ENCODE data around the gene LRSAM1.

Gene LRSAM1

GRCh38 chr9:127543221-127543620 is 91.9 kb downstream of the LRSAM1 start:
- H3K9me3 ChIP-seq (ENCODE audit: control insufficient read depth, low read length): no peaks in the 10 kb centered on the region
- H3K4me3 ChIP-seq (ENCODE audit: insufficient read depth, low read depth, low read length): no peak overlapping the region
- H3K4me1 ChIP-seq (ENCODE audit: control insufficient read depth, insufficient read depth, low read length): peaks cover 17% of the 10 kb centered on the region
- H3K27me3 ChIP-seq (ENCODE audit: control insufficient read depth, insufficient read depth, low read length, poor library complexity, severe bottlenecking): no peaks in the 10 kb centered on the region
- no peak overlapping the region for H3K27ac ChIP-seq (ENCODE audit: insufficient read depth, low read depth, low read length, poor library complexity, severe bottlenecking)
- 94 to 95% methylated on average over 8 of the region's 8 CpGs for WGBS, 2 experiments
- no peaks in the 10 kb centered on the region for H3K36me3 ChIP-seq (ENCODE audit: control insufficient read depth, insufficient read depth, low read length)

- H3K9me3 ChIP-seq (ENCODE audit: control insufficient read depth, low read length): no peaks in the 10 kb centered on the region
- no peak overlapping the region for H3K4me3 ChIP-seq (ENCODE audit: insufficient read depth, low read depth, low read length)
- no peaks in the 10 kb centered on the region for H3K36me3 ChIP-seq (ENCODE audit: control insufficient read depth, insufficient read depth, low read length)
- no peak overlapping the region for H3K27ac ChIP-seq (ENCODE audit: insufficient read depth, low read depth, low read length, poor library complexity, severe bottlenecking)
- H3K4me1 ChIP-seq (ENCODE audit: control insufficient read depth, insufficient read depth, low read length): peaks cover 17% of the 10 kb centered on the region
- 94 to 96% methylated on average over 6 of the region's 6 CpGs for WGBS, 2 experiments
- no peaks in the 10 kb centered on the region for H3K27me3 ChIP-seq (ENCODE audit: control insufficient read depth, insufficient read depth, low read length, poor library complexity, severe bottlenecking)
These were observed 92.7 kb downstream of the LRSAM1 start for GRCh38 chr9:127543973-127544533.

GRCh38 chr9:127545196-127546124 is 94.2 kb downstream of the LRSAM1 start:
- Histone ChIP-seq H3K27ac (ENCODE audit: insufficient read depth, low read depth, low read length, poor library complexity, severe bottlenecking) (no peak overlapping the region), H3K4me1 (ENCODE audit: control insufficient read depth, insufficient read depth, low read length) (peaks cover 17% of the 10 kb centered on the region), H3K36me3 (ENCODE audit: control insufficient read depth, insufficient read depth, low read length) (no peaks in the 10 kb centered on the region), H3K27me3 (ENCODE audit: control insufficient read depth, insufficient read depth, low read length, poor library complexity, severe bottlenecking) (no peaks in the 10 kb centered on the region), H3K4me3 (ENCODE audit: insufficient read depth, low read depth, low read length) (no peak overlapping the region), H3K9me3 (ENCODE audit: control insufficient read depth, low read length) (no peaks in the 10 kb centered on the region)
- 65 to 66% methylated on average over 25 of the region's 25 CpGs for WGBS, 2 experiments

- Histone ChIP-seq H3K9me3 (ENCODE audit: control insufficient read depth, low read length) (no peaks in the 10 kb centered on the region), H3K4me1 (ENCODE audit: control insufficient read depth, insufficient read depth, low read length) (peaks cover 17% of the 10 kb centered on the region), H3K27ac (ENCODE audit: insufficient read depth, low read depth, low read length, poor library complexity, severe bottlenecking) (no peak overlapping the region), H3K36me3 (ENCODE audit: control insufficient read depth, insufficient read depth, low read length) (no peaks in the 10 kb centered on the region), H3K27me3 (ENCODE audit: control insufficient read depth, insufficient read depth, low read length, poor library complexity, severe bottlenecking) (no peaks in the 10 kb centered on the region), H3K4me3 (ENCODE audit: insufficient read depth, low read depth, low read length) (no peak overlapping the region)
- WGBS, 2 experiments: 90 to 91% methylated on average over 14 of the region's 14 CpGs
These were observed 95.0 kb downstream of the LRSAM1 start for GRCh38 chr9:127546125-127546832.

- peaks cover 17% of the 10 kb centered on the region for H3K4me1 ChIP-seq (ENCODE audit: control insufficient read depth, insufficient read depth, low read length)
- WGBS, 2 experiments: 89 to 92% methylated on average over 10 of the region's 10 CpGs
- no peaks in the 10 kb centered on the region for H3K36me3 ChIP-seq (ENCODE audit: control insufficient read depth, insufficient read depth, low read length)
- no peak overlapping the region for H3K27ac ChIP-seq (ENCODE audit: insufficient read depth, low read depth, low read length, poor library complexity, severe bottlenecking)
- H3K4me3 ChIP-seq (ENCODE audit: insufficient read depth, low read depth, low read length): no peak overlapping the region
- no peaks in the 10 kb centered on the region for H3K27me3 ChIP-seq (ENCODE audit: control insufficient read depth, insufficient read depth, low read length, poor library complexity, severe bottlenecking)
- no peaks in the 10 kb centered on the region for H3K9me3 ChIP-seq (ENCODE audit: control insufficient read depth, low read length)
These were observed 97.1 kb downstream of the LRSAM1 start for GRCh38 chr9:127548352-127548881.

GRCh38 chr9:127549218-127549617 is 97.9 kb downstream of the LRSAM1 start:
- Histone ChIP-seq H3K27me3 (ENCODE audit: control insufficient read depth, insufficient read depth, low read length, poor library complexity, severe bottlenecking) (no peaks in the 10 kb centered on the region), H3K4me1 (ENCODE audit: control insufficient read depth, insufficient read depth, low read length) (peaks cover 17% of the 10 kb centered on the region), H3K36me3 (ENCODE audit: control insufficient read depth, insufficient read depth, low read length) (no peaks in the 10 kb centered on the region), H3K9me3 (ENCODE audit: control insufficient read depth, low read length) (no peaks in the 10 kb centered on the region), H3K4me3 (ENCODE audit: insufficient read depth, low read depth, low read length) (no peak overlapping the region), H3K27ac (ENCODE audit: insufficient read depth, low read depth, low read length, poor library complexity, severe bottlenecking) (no peak overlapping the region)
- 87 to 89% methylated on average over 10 of the region's 10 CpGs for WGBS, 2 experiments

GRCh38 chr9:127549751-127550150 is 98.4 kb downstream of the LRSAM1 start:
- peaks cover 17% of the 10 kb centered on the region for H3K4me1 ChIP-seq (ENCODE audit: control insufficient read depth, insufficient read depth, low read length)
- no peaks in the 10 kb centered on the region for H3K36me3 ChIP-seq (ENCODE audit: control insufficient read depth, insufficient read depth, low read length)
- 96 to 97% methylated on average over 8 of the region's 8 CpGs for WGBS, 2 experiments
- H3K4me3 ChIP-seq (ENCODE audit: insufficient read depth, low read depth, low read length): no peak overlapping the region
- no peaks in the 10 kb centered on the region for H3K27me3 ChIP-seq (ENCODE audit: control insufficient read depth, insufficient read depth, low read length, poor library complexity, severe bottlenecking)
- no peak overlapping the region for H3K27ac ChIP-seq (ENCODE audit: insufficient read depth, low read depth, low read length, poor library complexity, severe bottlenecking)
- H3K9me3 ChIP-seq (ENCODE audit: control insufficient read depth, low read length): no peaks in the 10 kb centered on the region

- peaks cover 16% of the 10 kb centered on the region for H3K4me1 ChIP-seq (ENCODE audit: control insufficient read depth, insufficient read depth, low read length)
- no peak overlapping the region for H3K4me3 ChIP-seq (ENCODE audit: insufficient read depth, low read depth, low read length)
- H3K27ac ChIP-seq (ENCODE audit: insufficient read depth, low read depth, low read length, poor library complexity, severe bottlenecking): no peak overlapping the region
- 94 to 96% methylated on average over 1 of the region's 1 CpG for WGBS, 2 experiments
- H3K27me3 ChIP-seq (ENCODE audit: control insufficient read depth, insufficient read depth, low read length, poor library complexity, severe bottlenecking): no peaks in the 10 kb centered on the region
- H3K36me3 ChIP-seq (ENCODE audit: control insufficient read depth, insufficient read depth, low read length): no peaks in the 10 kb centered on the region
- H3K9me3 ChIP-seq (ENCODE audit: control insufficient read depth, low read length): no peaks in the 10 kb centered on the region
These were observed 99.0 kb downstream of the LRSAM1 start for GRCh38 chr9:127550282-127550681.

- H3K27me3 ChIP-seq (ENCODE audit: control insufficient read depth, insufficient read depth, low read length, poor library complexity, severe bottlenecking): no peaks in the 10 kb centered on the region
- H3K4me3 ChIP-seq (ENCODE audit: insufficient read depth, low read depth, low read length): no peak overlapping the region
- peaks cover 16% of the 10 kb centered on the region for H3K4me1 ChIP-seq (ENCODE audit: control insufficient read depth, insufficient read depth, low read length)
- H3K27ac ChIP-seq (ENCODE audit: insufficient read depth, low read depth, low read length, poor library complexity, severe bottlenecking): no peak overlapping the region
- 90 to 92% methylated on average over 14 of the region's 14 CpGs for WGBS, 2 experiments
- H3K36me3 ChIP-seq (ENCODE audit: control insufficient read depth, insufficient read depth, low read length): no peaks in the 10 kb centered on the region
- H3K9me3 ChIP-seq (ENCODE audit: control insufficient read depth, low read length): no peaks in the 10 kb centered on the region
These were observed 99.4 kb downstream of the LRSAM1 start for GRCh38 chr9:127550751-127551150.
